ENCODE data around the gene JARID2. TPM values are rescaled to one million over a fixed set of nuclear protein-coding genes. Genes with fewer than 3 reads are reported as not detected.
A peak's percentile ranks its signal among the peaks of the same experiment; 100 is the strongest.

JARID2 gene
- total and polyA plus RNA-seq, 12 donors = 2.3 to 11.6 (median 8.7) TPM

GRCh38 chr6:15299430-15300131 lies 53.7 kb downstream of the JARID2 start:
- Histone ChIP-seq H3K27me3 (no peaks in the 10 kb centered on the region), H3K36me3 (no peaks in the 10 kb centered on the region), H3K4me1 (peaks cover 6 to 75% (median 64%) of the 10 kb centered on the region in 9 donors), H3K4me3 (no peak overlapping the region), H3K9me3 (no peaks in the 10 kb centered on the region), H3K27ac (peak overlapping the region in 3 of 10 donors; percentile 1 to 65 (median 28))
- WGBS, 2 donors = 70 to 76% methylated on average over 8 of the region's 8 CpGs
- TF ChIP-seq CTCF (IDR thresholded peaks at IDR 0.05) = no peak
- ATAC-seq = peak; percentile 27 to 68 (median 56)
- intact Hi-C loops (cut with DNase I) = loop anchor here in 1 of 10 donors (5.0 kb wide), 1 partner anchor 42 kb away; no protein-coding TSS in a partner anchor
- peak; percentile 31 to 34 for DNase-seq

DNA sequence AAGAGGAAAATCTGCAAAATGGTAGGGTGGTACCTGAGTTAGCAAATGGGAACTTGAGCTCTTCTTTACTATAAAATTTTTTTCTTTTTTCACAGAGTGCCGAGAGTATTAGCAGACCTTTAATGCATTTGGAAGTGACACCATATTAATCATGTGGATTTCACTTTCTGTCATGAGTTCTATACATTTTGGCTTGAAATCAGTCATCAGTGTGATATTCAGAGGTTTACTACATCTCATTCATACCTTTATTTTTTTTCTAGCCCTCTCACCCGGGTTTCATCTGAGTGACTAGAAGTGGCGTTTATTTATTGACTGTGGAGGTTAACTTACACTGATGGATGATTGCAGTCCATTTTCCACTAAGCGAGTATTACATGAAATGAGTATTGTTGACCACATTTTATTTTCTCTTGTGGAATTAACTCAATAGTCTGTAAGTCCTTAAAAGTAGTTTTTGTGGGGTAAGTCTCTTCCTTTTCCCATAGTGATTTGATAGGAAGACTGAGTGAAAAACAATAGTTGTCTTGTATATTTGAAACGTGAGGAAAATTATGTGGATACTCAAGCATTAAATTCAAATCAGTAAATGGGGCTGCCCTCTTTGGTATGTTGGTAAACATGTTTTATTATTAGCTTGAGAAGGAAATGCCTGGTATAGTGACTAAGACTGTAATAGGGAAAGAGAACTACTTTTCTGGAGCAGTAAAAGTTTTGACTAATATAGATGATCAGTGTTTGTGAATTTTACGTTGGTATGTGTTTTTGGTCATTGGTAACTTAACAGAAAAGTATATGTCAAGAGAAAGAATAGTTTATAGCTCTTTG lies 55.5 kb downstream of the JARID2 start:
- no peaks in the 10 kb centered on the region for H3K27me3 ChIP-seq
- no peaks in the 10 kb centered on the region for H3K9me3 ChIP-seq
- no peak for TF ChIP-seq CTCF (IDR thresholded peaks at IDR 0.05)
- H3K4me3 ChIP-seq = no peak overlapping the region
- intact Hi-C loops (cut with DNase I) = no loop called here
- no peaks in the 10 kb centered on the region for H3K36me3 ChIP-seq
- 88 to 89% methylated on average over 6 of the region's 6 CpGs for WGBS, 2 donors
- peak overlapping the region in 1 of 10 donors; percentile 3 for H3K27ac ChIP-seq
- DNase-seq = no peak
- no peak for ATAC-seq
- peaks cover 6 to 82% (median 72%) of the 10 kb centered on the region in 9 donors for H3K4me1 ChIP-seq

DNA sequence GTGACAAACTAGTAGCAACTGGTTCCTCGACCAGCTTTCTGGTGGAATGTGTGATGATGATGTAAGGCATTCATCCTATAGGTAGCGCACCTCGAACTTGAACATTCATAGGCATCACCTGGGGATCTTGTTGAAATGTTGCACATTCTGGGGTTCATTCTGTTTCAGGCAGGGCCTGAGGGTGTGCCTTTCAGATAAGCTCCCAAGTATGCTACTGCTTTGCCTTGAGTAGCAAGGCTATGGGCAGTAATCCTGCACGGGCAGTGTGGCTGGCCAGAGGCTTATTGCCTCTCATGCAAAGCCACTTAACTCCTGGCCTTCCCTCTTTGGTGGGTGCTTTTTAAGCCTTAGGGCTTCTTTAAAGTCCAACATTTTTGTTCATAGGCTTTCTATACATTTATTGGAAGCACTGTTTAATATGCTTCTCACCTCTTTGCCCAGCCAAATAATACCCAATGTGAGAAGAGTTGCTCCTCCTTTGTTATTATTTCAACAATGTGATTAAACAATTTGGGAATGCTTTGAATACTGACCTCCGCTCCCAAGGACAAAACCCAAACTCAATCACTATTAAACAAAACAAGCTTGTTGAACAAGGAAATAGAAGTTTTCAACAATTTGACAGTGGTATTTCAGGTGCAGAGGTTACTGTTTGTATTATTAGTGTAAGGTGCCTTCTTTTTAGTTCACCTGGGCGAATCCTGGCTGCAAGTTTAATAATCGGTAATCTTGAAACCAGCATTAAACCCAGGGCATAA lies 57.5 kb downstream of the JARID2 start:
- Histone ChIP-seq H3K36me3 (no peaks in the 10 kb centered on the region), H3K9me3 (no peaks in the 10 kb centered on the region), H3K27ac (no peak overlapping the region), H3K4me1 (peaks cover 4 to 81% (median 63%) of the 10 kb centered on the region in 9 donors), H3K27me3 (no peaks in the 10 kb centered on the region), H3K4me3 (no peak overlapping the region)
- 79 to 90% methylated on average over 7 of the region's 7 CpGs for WGBS, 2 donors
- no peak for ATAC-seq
- no peak for TF ChIP-seq CTCF (IDR thresholded peaks at IDR 0.05)
- DNase-seq = no peak
- intact Hi-C loops (cut with DNase I) = no loop called here

GRCh38 chr6:15303920-15304291 lies 58.0 kb downstream of the JARID2 start:
- Histone ChIP-seq H3K27ac (no peak overlapping the region), H3K9me3 (no peaks in the 10 kb centered on the region), H3K4me3 (no peak overlapping the region), H3K4me1 (peaks cover 7 to 81% (median 63%) of the 10 kb centered on the region in 9 donors), H3K36me3 (no peaks in the 10 kb centered on the region), H3K27me3 (no peaks in the 10 kb centered on the region)
- 91 to 92% methylated on average over 6 of the region's 6 CpGs for WGBS, 2 donors
- intact Hi-C loops (cut with DNase I) = no loop called here
- TF ChIP-seq CTCF (IDR thresholded peaks at IDR 0.05) = no peak
- ATAC-seq (no peak), DNase-seq (no peak)

All from heart right ventricle (tissue), 16 donors.